ENCODE data around the gene POLR3K. TPM values are rescaled to one million over a fixed set of nuclear protein-coding genes. Genes with fewer than 3 reads are reported as not detected.

POLR3K gene
- total RNA-seq, 1 experiment from 2014 or later = 53.6 TPM

GRCh38 chr16:101586-101985, 48.2 kb upstream of the POLR3K start:
- Histone ChIP-seq H2BK20ac (ENCODE audit: low read depth, low read length, poor library complexity, severe bottlenecking) (no peak overlapping the region), H4K8ac (replicated peaks; ENCODE audit: insufficient read length, low read depth, low read length) (no peak overlapping the region), H2BK120ac (ENCODE audit: low read depth, low read length, poor library complexity, severe bottlenecking) (no peak overlapping the region), H3K79me2 (ENCODE audit: insufficient read depth, low read length) (no peaks in the 10 kb centered on the region), H4K20me1 (ENCODE audit: control insufficient read depth, insufficient read depth, insufficient read length) (no peaks in the 10 kb centered on the region), H2BK15ac (ENCODE audit: low read depth, low read length) (no peak overlapping the region), H3K23ac (ENCODE audit: insufficient read length, low read depth, low read length) (no peak overlapping the region), H3K23me2 (ENCODE audit: insufficient read length, low read depth, low read length, poor library complexity, severe bottlenecking) (no peaks in the 10 kb centered on the region), H3K79me1 (ENCODE audit: insufficient read depth, low read depth, low read length, poor library complexity, severe bottlenecking) (no peaks in the 10 kb centered on the region), H3K27me3 (ENCODE audit: insufficient read depth, low read length) (no peaks in the 10 kb centered on the region), H3K4me2 (ENCODE audit: insufficient read depth, insufficient read length, low read length) (no peak overlapping the region), H3K4me1 (ENCODE audit: insufficient read depth, low read length) (no peaks in the 10 kb centered on the region), H2BK5ac (ENCODE audit: insufficient read length, low read length) (no peak overlapping the region), H4K91ac (ENCODE audit: insufficient read length, low read depth, low read length) (no peak overlapping the region), H4K5ac (ENCODE audit: insufficient read length, low read depth, low read length) (no peak overlapping the region), H3T11ph (ENCODE audit: low read length) (no peak overlapping the region), H3K9me3 (ENCODE audit: control insufficient read depth, low read depth, low read length) (no peaks in the 10 kb centered on the region), H3K27ac (ENCODE audit: insufficient read length, low read depth, low read length) (no peak overlapping the region), H2AK5ac (ENCODE audit: insufficient read length, low read length) (no peak overlapping the region), H3K4ac (ENCODE audit: low read depth, low read length) (no peak overlapping the region), H3K14ac (ENCODE audit: insufficient read depth, low read length) (no peak overlapping the region), H3K18ac (ENCODE audit: insufficient read length, low read depth, low read length) (no peak overlapping the region), H2AFZ (ENCODE audit: low read length) (no peak overlapping the region), H2BK12ac (ENCODE audit: insufficient read length, low read depth, low read length) (no peak overlapping the region), H3K9ac (ENCODE audit: extremely low read depth, insufficient read length, low read length) (no peak overlapping the region), H3K56ac (ENCODE audit: insufficient read length, low read depth, low read length) (no peak overlapping the region)
- TF ChIP-seq CTCF (conservative IDR thresholded peaks at IDR 0.05) = no peak
- Mint-ChIP-seq H3K27me3 (ENCODE audit: low read depth) (no peaks in the 10 kb centered on the region), H3K27ac (peak overlapping the region in 2 of 3 experiments; percentile 53 to 68; a peak in 5 of 7 replicates), H3K4me3 (no peak overlapping the region; a peak in 1 of 5 replicates), H3K9me3 (no peaks in the 10 kb centered on the region; a peak in 1 of 5 replicates), H3K4me1 (peaks cover under 1% of the 10 kb centered on the region in 2 experiments; a peak in 3 of 4 replicates), H3K36me3 (ENCODE audit: insufficient read depth in 1 of 3, low read depth in 3 of 3) (peaks cover 2 to 32% (median 5%) of the 10 kb centered on the region in 3 experiments; a peak in 4 of 7 replicates)
- no peak for DNase-seq
- no CpG with 5 or more reads among the region's 6 CpGs for WGBS (ENCODE audit: extremely low coverage, insufficient read length, low lambda C conversion rate)

Measured in H9 (cell line).